HG03095 (cell line): ENCODE results near the gene NFS1.
A peak's percentile ranks its signal among the peaks of the same experiment; 100 is the strongest.
"Not testable (repeated sequence)": the region's sequence is repeated elsewhere in the genome, so short reads cannot be mapped to it uniquely, and the experiment has no call there.

Experiments
- ATAC-seq: cut with Tn5 transposase; IDR thresholded peaks from one replicate; pipeline ENCODE4 v1.9.1; 2021; ENCODE audit warnings: moderate library complexity; ENCODE audit not compliant: unreplicated experiment

Gene NFS1

GRCh38 chr20:35710039-35710438 lies 10.9 kb upstream of the NFS1 start:
- no peak for ATAC-seq

- no peak for ATAC-seq
Measured at GRCh38 chr20:35709259-35709658, 10.1 kb upstream of the NFS1 start.

- no peak for ATAC-seq
Measured at GRCh38 chr20:35708502-35708901, 9.3 kb upstream of the NFS1 start.

GRCh38 chr20:35706591-35707529 lies 7.7 kb upstream of the NFS1 start:
- ATAC-seq = not testable (repeated sequence)

- ATAC-seq = not testable (repeated sequence)
Measured at GRCh38 chr20:35705894-35706293, 6.7 kb upstream of the NFS1 start.

GRCh38 chr20:35704514-35705261 lies 5.5 kb upstream of the NFS1 start:
- ATAC-seq = no peak

- ATAC-seq = no peak
Measured at GRCh38 chr20:35702824-35703695, 3.9 kb upstream of the NFS1 start.

GRCh38 chr20:35702051-35702823 lies 3.1 kb upstream of the NFS1 start:
- no peak for ATAC-seq

GRCh38 chr20:35700625-35701148 lies 1.5 kb upstream of the NFS1 start:
- no peak for ATAC-seq

- ATAC-seq = no peak
Measured at GRCh38 chr20:35699957-35700624, 939 bp upstream of the NFS1 start.

- peak; percentile 24 for ATAC-seq
Measured at GRCh38 chr20:35698298-35699126, 640 bp downstream of the NFS1 start.

- no peak for ATAC-seq
Measured at GRCh38 chr20:35697696-35698297, 1.4 kb downstream of the NFS1 start.

GRCh38 chr20:35695978-35696377 lies 3.2 kb downstream of the NFS1 start:
- ATAC-seq = no peak

- no peak for ATAC-seq
Measured at GRCh38 chr20:35695245-35695749, 3.9 kb downstream of the NFS1 start.

GRCh38 chr20:35690265-35690664 lies 8.9 kb downstream of the NFS1 start:
- no peak for ATAC-seq

- ATAC-seq = not testable (repeated sequence)
Measured at GRCh38 chr20:35686872-35687271, 12.3 kb downstream of the NFS1 start.

- ATAC-seq = not testable (repeated sequence)
Measured at GRCh38 chr20:35685368-35685767, 13.8 kb downstream of the NFS1 start.

GRCh38 chr20:35681960-35682359 lies 17.2 kb downstream of the NFS1 start:
- no peak for ATAC-seq
